ENCODE data around the gene MAMDC2.

MAMDC2 gene

GRCh38 chr9:70065572-70065971, 21.9 kb downstream of the MAMDC2 start:
- DNase-seq, result no peak

DNA sequence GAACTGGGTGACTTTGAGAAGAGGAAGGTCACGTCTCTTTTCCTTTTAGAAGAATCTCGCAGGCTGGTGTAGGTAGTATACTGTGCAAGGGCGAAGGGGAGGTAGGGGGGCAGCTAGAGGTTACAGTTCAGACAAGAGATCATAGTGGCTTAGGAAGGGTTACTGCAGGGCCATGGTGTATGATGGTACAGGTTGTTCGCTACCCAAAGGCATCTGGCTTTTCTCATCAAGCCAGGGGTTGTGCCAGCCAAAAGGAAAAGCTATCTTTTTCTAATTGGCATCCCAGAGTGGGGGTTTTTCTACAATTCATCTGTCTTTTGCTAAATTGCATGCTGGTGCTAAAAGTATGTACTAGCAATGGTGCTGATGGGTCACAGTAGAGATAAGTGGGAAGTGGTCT, 22.8 kb downstream of the MAMDC2 start:
- no peak for DNase-seq

GRCh38 chr9:70066874-70067273, 23.2 kb downstream of the MAMDC2 start:
- no peak for DNase-seq

DNA sequence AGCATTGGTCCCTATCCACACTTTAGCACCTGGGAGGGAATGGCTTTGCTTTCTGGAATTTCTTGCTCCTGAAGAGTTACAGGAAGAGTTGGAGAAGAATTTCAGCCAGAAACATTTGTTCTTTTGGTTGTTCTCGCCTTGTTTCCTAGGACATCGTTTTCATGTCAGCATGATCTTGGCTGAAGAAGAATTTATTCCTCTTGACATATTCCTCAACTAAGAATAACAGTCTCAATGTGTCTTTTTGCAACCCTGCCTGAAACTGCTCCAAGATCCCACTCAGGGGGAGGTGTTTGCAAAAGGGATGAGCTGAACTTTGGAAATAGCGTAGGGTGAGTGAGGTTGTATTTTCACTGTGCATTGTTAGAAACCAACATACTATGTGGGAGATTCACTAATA, 26.1 kb downstream of the MAMDC2 start:
- DNase-seq, result no peak

GRCh38 chr9:70073193-70073592, 29.5 kb downstream of the MAMDC2 start:
- no peak for DNase-seq

DNA sequence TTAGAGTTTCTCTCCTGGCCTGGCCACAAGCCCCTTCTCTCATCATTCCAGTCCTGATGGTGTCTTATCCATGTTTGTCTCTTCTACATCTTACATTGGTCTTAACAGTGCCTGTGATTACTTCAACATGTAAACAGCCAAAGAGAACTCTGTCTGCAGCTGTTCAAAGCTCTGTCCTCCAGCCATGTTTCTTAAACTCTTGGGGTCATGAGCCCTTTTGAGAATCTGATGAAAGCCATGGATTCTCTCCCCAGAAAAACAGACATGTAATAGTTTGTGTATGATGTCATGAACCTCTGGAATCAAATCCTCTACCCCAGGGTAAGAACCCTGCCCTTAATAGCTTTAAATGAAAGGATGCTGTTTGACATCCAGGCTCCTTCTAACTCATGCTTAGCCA, 30.1 kb downstream of the MAMDC2 start:
- DNase-seq, result no peak

GRCh38 chr9:70076678-70077077, 33.0 kb downstream of the MAMDC2 start:
- DNase-seq, result no peak

- DNase-seq, result no peak
Observed at GRCh38 chr9:70079417-70080037, 35.9 kb downstream of the MAMDC2 start.

DNA sequence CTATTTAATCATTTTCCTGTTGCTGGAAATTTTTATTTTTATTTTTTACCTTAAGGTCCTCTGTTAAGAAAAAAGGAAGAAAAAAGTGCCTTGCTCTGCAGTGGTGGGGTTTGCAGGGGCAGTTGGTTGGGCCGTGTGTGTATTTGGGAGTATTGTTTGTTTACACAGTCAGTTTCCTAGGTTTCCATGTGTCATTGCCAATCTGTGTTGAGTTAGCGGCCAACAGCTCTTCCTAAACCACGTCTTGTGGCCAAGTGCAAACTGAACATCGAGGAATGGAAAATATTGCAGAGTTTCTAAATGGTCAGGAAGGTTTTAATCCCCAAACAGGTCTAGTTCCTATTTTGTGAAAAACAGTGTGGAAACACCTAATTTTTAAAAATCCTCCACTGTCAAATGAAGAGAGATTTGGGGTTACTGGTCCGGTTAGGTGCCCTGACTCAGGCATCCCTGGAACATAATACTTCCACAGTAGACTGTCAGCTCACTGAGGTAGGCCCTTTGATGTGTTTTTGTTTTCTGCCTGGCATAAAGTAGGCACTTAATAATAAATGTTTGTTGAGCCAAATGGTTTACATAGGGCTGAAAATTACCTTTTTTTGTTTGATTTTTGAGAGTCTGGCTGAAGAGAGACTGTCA, 37.0 kb downstream of the MAMDC2 start:
- peak in 4 of 14 donors; percentile 3 to 20 (median 6) for DNase-seq

- no peak for DNase-seq
Observed at GRCh38 chr9:70081120-70081495, 37.5 kb downstream of the MAMDC2 start.

DNA sequence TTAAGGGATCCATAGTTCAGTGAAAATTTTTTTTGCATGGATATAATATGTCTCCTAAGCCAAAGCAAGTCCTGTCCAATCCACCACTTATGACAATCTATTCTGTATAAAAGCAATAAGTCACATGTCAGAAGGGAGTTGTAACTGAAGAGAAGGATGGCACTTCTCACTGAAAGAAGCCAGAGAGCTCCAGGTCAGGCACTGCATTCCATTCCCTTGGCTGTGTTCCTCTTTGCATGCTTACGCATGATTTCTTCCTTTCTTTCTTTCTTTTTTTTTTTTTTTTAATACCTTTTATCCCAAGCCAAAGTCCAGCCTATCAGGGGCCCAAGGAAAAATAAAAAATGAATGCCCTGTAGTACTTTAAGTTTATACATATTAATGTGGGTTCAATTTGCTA, 39.8 kb downstream of the MAMDC2 start:
- DNase-seq, result no peak

DNA sequence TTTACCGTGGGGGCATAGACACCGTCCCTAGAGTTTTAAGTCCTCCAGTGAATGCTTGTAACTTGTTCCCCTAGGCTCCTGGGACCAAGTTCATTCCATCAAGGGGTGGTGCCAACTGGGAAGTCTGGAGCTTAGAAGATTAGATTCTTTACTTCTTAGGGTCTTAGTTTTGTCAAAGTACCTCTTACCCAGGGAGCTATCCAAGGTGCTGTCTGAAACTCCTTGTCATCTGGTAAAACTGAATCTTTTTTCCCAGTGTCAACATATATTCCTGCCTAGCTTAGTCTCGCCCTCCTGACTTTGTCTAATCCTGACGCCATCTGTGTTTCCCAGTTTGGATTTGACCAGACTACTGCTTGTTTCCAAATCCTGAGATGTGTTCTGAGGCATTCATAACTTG, 41.6 kb downstream of the MAMDC2 start:
- DNase-seq, result no peak

DNA sequence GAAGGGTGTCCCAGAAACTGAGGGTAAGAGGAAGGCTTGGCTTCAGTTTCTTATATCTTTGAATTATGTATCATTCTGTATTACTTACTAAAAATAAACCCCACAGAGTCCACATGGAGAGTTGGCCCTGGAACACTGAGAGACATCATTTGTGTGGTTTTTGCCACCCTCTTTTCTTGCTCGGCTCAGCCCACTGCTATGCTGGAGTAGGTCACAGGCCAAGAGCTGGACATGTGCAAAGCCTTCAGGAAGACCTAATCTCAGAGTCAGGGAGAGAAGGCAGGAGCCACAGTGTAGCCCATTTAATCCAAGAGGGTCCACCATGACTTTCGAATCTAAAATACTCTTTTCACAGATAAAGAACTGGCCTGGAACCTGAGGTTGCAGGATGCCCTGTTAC, 47.5 kb downstream of the MAMDC2 start:
- DNase-seq, result no peak

GRCh38 chr9:70091572-70091971, 47.9 kb downstream of the MAMDC2 start:
- DNase-seq, result no peak

- no peak for DNase-seq
Observed at GRCh38 chr9:70092190-70092589, 48.5 kb downstream of the MAMDC2 start.

- no peak for DNase-seq
Observed at GRCh38 chr9:70093095-70093494, 49.4 kb downstream of the MAMDC2 start.

GRCh38 chr9:70093944-70094343, 50.3 kb downstream of the MAMDC2 start:
- no peak for DNase-seq

GRCh38 chr9:70094747-70095146, 51.1 kb downstream of the MAMDC2 start:
- no peak for DNase-seq

- no peak for DNase-seq
Observed at GRCh38 chr9:70097187-70097586, 53.5 kb downstream of the MAMDC2 start.

DNA sequence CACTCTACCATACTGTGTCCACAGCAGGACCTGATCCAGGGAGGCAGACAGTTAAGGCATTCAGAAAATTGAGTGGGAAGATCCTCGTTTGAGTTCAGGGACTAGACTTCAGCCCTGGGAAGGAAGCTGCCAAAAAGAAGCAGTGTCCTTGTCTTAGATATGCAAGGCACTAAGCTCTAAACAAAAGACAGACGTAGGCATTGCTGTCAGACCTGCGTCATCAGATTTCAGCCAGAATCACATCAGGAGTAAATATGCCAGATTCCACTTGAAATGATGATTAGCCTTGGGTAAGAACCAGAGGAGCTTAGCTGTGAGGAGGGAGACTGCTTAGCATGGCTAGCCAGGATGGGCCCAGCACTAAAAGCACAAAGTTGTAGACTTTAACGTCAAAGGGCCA, 56.7 kb downstream of the MAMDC2 start:
- no peak for DNase-seq

- DNase-seq, result no peak
Observed at GRCh38 chr9:70101265-70101664, 57.6 kb downstream of the MAMDC2 start.

DNA sequence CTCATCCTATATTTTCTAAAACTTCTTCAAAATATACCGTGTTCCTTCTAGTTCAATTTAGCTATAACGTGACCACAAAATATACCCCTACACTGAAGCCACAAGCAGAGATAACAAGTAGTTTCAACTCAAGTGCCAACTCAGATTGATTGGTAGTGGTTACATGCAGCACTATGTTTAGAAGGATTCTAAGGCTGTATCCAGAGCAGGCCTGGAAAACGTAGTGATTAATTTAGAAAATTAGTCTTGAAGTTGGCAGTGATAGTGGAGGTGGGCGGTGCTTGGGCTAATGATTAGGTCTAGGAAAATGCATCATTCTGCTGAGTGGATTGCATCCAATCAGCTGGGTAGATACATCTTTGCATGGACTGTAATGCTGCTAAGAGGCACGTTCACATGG, 61.5 kb downstream of the MAMDC2 start:
- DNase-seq, result no peak

DNA sequence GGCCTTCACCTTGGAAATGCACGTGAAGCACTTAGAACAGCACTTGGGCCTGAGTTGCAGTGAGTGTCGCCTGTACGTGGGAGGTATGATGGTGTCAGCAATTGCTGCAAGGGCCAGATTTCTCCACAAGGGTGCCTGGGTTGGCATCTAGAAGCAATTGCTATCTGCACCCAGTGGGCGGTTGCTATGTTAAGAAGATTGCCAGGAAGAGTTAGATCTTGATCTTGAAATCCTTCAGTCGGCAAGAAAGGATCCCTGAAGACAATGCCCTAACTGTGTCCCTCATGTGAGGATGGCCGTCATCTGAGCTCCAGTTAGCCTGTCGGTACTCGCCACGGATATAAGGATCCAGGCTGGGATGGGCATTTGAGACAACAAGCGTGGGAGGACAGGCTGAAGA, 62.9 kb downstream of the MAMDC2 start:
- no peak for DNase-seq

DNA sequence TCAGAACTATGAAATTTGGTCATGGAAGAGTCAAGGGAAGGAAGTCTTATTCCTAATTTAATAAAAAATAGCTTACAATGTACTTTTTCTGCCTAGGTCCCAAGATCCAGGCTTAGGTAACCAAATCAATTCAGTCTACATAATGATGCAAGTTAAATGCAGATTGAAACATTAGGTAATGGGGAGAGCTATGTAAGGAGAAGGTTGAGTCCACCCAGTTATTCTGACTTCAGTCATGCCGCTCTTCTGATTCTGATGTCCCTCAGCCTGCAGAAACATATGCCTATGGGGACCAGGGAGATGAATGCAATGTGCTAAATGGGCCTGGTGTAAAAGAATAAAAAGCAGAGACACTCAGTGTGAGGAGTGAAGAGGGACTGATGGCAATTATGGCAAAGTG, 63.9 kb downstream of the MAMDC2 start:
- no peak for DNase-seq

DNA sequence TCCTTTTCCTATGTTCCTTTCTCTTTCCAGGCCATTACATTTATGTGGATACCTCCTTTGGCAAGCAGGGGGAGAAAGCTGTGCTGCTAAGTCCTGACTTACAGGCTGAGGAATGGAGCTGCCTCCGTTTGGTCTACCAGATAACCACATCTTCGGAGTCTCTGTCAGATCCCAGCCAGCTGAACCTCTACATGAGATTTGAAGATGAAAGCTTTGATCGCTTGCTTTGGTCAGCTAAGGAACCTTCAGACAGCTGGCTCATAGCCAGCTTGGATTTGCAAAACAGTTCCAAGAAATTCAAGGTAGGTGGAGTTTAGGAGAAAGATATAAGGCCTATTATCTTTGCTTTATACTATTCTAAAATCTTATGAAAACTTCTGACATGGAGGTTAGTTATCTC, 64.5 kb downstream of the MAMDC2 start:
- no peak for DNase-seq

Data from C1 segment of cervical spinal cord (tissue), 14 donors.